Measurements from ENCODE around the gene EPHA1. TPM values are rescaled to one million over a fixed set of nuclear protein-coding genes. Genes with fewer than 3 reads are reported as not detected.
"Not testable (repeated sequence)": the region's sequence is repeated elsewhere in the genome, so short reads cannot be mapped to it uniquely, and the experiment has no call there.

The EPHA1 gene
- total RNA-seq, 1 experiment from 2014 or later: 0.39 TPM

GRCh38 chr7:143422033-143422432 is 13.4 kb upstream of the EPHA1 start:
- no peaks in the 10 kb centered on the region for H3K36me3 ChIP-seq (ENCODE audit: control insufficient read depth, insufficient read depth, low read length)
- CTCF ChIA-PET: no interaction called here
- in situ Hi-C loops (cut with HindIII; ENCODE audit: low pct_unique_long_range_greater_than_20kb, low sequenced_read_pairs): no loop called here
- no peak overlapping the region for H3K27ac ChIP-seq (ENCODE audit: low read length)
- no peaks in the 10 kb centered on the region for H3K9me3 ChIP-seq (ENCODE audit: control insufficient read depth, insufficient read depth, low read depth, low read length)
- POLR2A ChIA-PET: no interaction called here
- H3K27me3 ChIP-seq (ENCODE audit: control insufficient read depth, insufficient read depth, low read length): no peaks in the 10 kb centered on the region
- DNase-seq (ENCODE audit: low read depth, low spot score) (no peak), ATAC-seq (peak; percentile 56; the same call in 1 of the 2 replicates)
- intact Hi-C loops (cut with micrococcal nuclease; ENCODE audit: unreplicated experiment): no loop called here
- BruUV-seq (replicated peaks): no TSS peak
- TF ChIP-seq CTCF (IDR thresholded peaks at IDR 0.05): no peak
- no peak for TF ChIP-seq SIN3A (IDR thresholded peaks at IDR 0.05; ENCODE audit: borderline replicate concordance, insufficient read depth, low read depth, low read length)
- no peak overlapping the region for H3K4me3 ChIP-seq (ENCODE audit: low read depth in 2 of 2, low read length in 2 of 2)
- no peaks in the 10 kb centered on the region for H3K4me1 ChIP-seq (ENCODE audit: control insufficient read depth, insufficient read depth, low read length)

- H3K27ac ChIP-seq (ENCODE audit: low read length); H3K9me3 ChIP-seq (ENCODE audit: control insufficient read depth, insufficient read depth, low read depth, low read length); CTCF ChIA-PET; POLR2A ChIA-PET; intact Hi-C loops (cut with micrococcal nuclease; ENCODE audit: unreplicated experiment); DNase-seq (ENCODE audit: low read depth, low spot score); in situ Hi-C loops (cut with HindIII; ENCODE audit: low pct_unique_long_range_greater_than_20kb, low sequenced_read_pairs); H3K4me3 ChIP-seq (ENCODE audit: low read depth in 2 of 2, low read length in 2 of 2); ATAC-seq; H3K4me1 ChIP-seq (ENCODE audit: control insufficient read depth, insufficient read depth, low read length); H3K27me3 ChIP-seq (ENCODE audit: control insufficient read depth, insufficient read depth, low read length); BruUV-seq (replicated peaks); H3K36me3 ChIP-seq (ENCODE audit: control insufficient read depth, insufficient read depth, low read length): not testable (repeated sequence)
Observed at GRCh38 chr7:143420624-143421023, 12.0 kb upstream of the EPHA1 start.

- no peak overlapping the region for H3K4me3 ChIP-seq (ENCODE audit: low read depth in 2 of 2, low read length in 2 of 2)
- H3K27ac ChIP-seq (ENCODE audit: low read length): no peak overlapping the region
- no peak for DNase-seq (ENCODE audit: low read depth, low spot score)
- no peak for ATAC-seq
- in situ Hi-C loops (cut with HindIII; ENCODE audit: low pct_unique_long_range_greater_than_20kb, low sequenced_read_pairs) (no loop called here), intact Hi-C loops (cut with micrococcal nuclease; ENCODE audit: unreplicated experiment) (no loop called here)
- BruUV-seq (replicated peaks): no TSS peak
- TF ChIP-seq REST (IDR thresholded peaks at IDR 0.05; ENCODE audit: insufficient read depth in 1 of 2, low read depth in 2 of 2, low read length in 1 of 2) (no peak), POLR2AphosphoS5 (IDR thresholded peaks at IDR 0.05; ENCODE audit: low read depth, low read length) (no peak), CTCF (IDR thresholded peaks at IDR 0.05) (no peak), TCF7L2 (IDR thresholded peaks at IDR 0.05; ENCODE audit: low read depth, low read length) (no peak), SIN3A (IDR thresholded peaks at IDR 0.05; ENCODE audit: borderline replicate concordance, insufficient read depth, low read depth, low read length) (no peak)
- POLR2A ChIA-PET: no interaction called here
- H3K27me3 ChIP-seq (ENCODE audit: control insufficient read depth, insufficient read depth, low read length): no peaks in the 10 kb centered on the region
- H3K9me3 ChIP-seq (ENCODE audit: control insufficient read depth, insufficient read depth, low read depth, low read length): no peaks in the 10 kb centered on the region
- CTCF ChIA-PET: no interaction called here
- H3K36me3 ChIP-seq (ENCODE audit: control insufficient read depth, insufficient read depth, low read length): no peaks in the 10 kb centered on the region
- H3K4me1 ChIP-seq (ENCODE audit: control insufficient read depth, insufficient read depth, low read length): no peaks in the 10 kb centered on the region
Observed at GRCh38 chr7:143419880-143420279, 11.2 kb upstream of the EPHA1 start.

All from Panc1 (cell line).